Liver (tissue), 9 donors: Measurements from ENCODE around the gene ECHS1. TPM values are rescaled to one million over a fixed set of nuclear protein-coding genes. Genes with fewer than 3 reads are reported as not detected.

ENCODE experiments used
- DNase-seq: peaks from one replicate; pipeline ENCODE4 v3.0.0-alpha.2; 2017; ENCODE audit warnings: low spot score
- H3K27ac ChIP-seq, 2 donors: one replicate each; pipeline ENCODE4 v1.7.0; 2013; ENCODE audit warnings: inconsistent platforms in 2 of 2, low read length in 2 of 2, control low read depth in 1 of 2, low read depth in 1 of 2, mild to moderate bottlenecking in 1 of 2
- H3K27me3 ChIP-seq, 4 donors: one replicate each; pipeline versions ENCODE4 v1.6.1 to v1.7.0; 2013; ENCODE audit warnings: low read length in 3 of 4, inconsistent platforms in 1 of 4, mild to moderate bottlenecking in 1 of 4, moderate library complexity in 1 of 4; ENCODE audit not compliant: control insufficient read depth in 4 of 4, insufficient read depth in 4 of 4
- H3K36me3 ChIP-seq, 4 donors: one replicate each; pipeline versions ENCODE4 v1.6.1 to v1.7.0; 2013; ENCODE audit warnings: low read length in 3 of 4, mild to moderate bottlenecking in 3 of 4, low read depth in 1 of 4, moderate library complexity in 1 of 4; ENCODE audit not compliant: control insufficient read depth in 4 of 4, insufficient read depth in 3 of 4
- H3K4me1 ChIP-seq, 4 donors: one replicate each; pipeline versions ENCODE4 v1.6.1 to v1.7.0; 2013; ENCODE audit warnings: low read length in 3 of 4, mild to moderate bottlenecking in 3 of 4, moderate library complexity in 1 of 4; ENCODE audit not compliant: control insufficient read depth in 4 of 4, insufficient read depth in 4 of 4
- H3K4me3 ChIP-seq, 3 donors: one replicate each; pipeline versions ENCODE4 v1.6.1 to v1.7.0; 2013; ENCODE audit warnings: low read length in 3 of 3, control low read depth in 1 of 3, low read depth in 1 of 3, mild to moderate bottlenecking in 1 of 3
- H3K9ac ChIP-seq, 2 donors: one replicate each; pipeline ENCODE4 v1.7.0; 2013; ENCODE audit warnings: low read length in 2 of 2, mild to moderate bottlenecking in 2 of 2, moderate library complexity in 2 of 2, control low read depth in 1 of 2, low read depth in 1 of 2
- H3K9me3 ChIP-seq, 4 donors: one replicate each; pipeline versions ENCODE4 v1.6.1 to v1.7.0; 2013; ENCODE audit warnings: low read length in 3 of 4; ENCODE audit not compliant: control insufficient read depth in 4 of 4
- CTCF ChIP-seq: fragments of 150-350 bp; IDR thresholded peaks from 2 replicates; pipeline ENCODE4 v1.5.1; 2017; ENCODE audit warnings: improper control_type of control experiment, low read depth, low read length; ENCODE audit not compliant: missing input control
- EGR1 ChIP-seq, 2 donors: IDR thresholded peaks; 2 replicates each; pipeline ENCODE4 v1.6.1; 2016 to 2018; ENCODE audit warnings: antibody characterized with exemption in 2 of 2, low read depth in 2 of 2
- FOXA1 ChIP-seq: IDR thresholded peaks from 2 replicates; pipeline ENCODE4 v1.6.1; 2016; ENCODE audit warnings: antibody characterized with exemption
- FOXA2 ChIP-seq: IDR thresholded peaks from 2 replicates; pipeline ENCODE4 v1.6.1; 2016; ENCODE audit warnings: antibody characterized with exemption
- GABPA ChIP-seq, 2 donors: IDR thresholded peaks in 1 of 2; conservative IDR thresholded peaks in 1 of 2; 2 replicates each; pipeline ENCODE4 v1.6.1; 2016; ENCODE audit warnings: antibody characterized with exemption in 2 of 2, mild to moderate bottlenecking in 1 of 2, moderate library complexity in 1 of 2
- HNF4A ChIP-seq, 2 donors: conservative IDR thresholded peaks; 2 replicates each; pipeline ENCODE4 v1.6.1; 2016; ENCODE audit warnings: antibody characterized with exemption in 2 of 2, mild to moderate bottlenecking in 2 of 2
- HNF4G ChIP-seq: IDR thresholded peaks from 2 replicates; pipeline ENCODE4 v1.6.1; 2016; ENCODE audit warnings: antibody characterized with exemption
- JUND ChIP-seq, 2 donors: IDR thresholded peaks; 2 replicates each; pipeline ENCODE4 v1.6.1; 2016; ENCODE audit warnings: antibody characterized with exemption in 2 of 2
- NR2F2 ChIP-seq: IDR thresholded peaks from 2 replicates; pipeline ENCODE4 v1.6.1; 2016; ENCODE audit warnings: antibody characterized with exemption
- RAD21 ChIP-seq, 2 donors: IDR thresholded peaks; 2 replicates each; pipeline ENCODE4 v1.6.1; 2016; ENCODE audit warnings: antibody characterized with exemption in 2 of 2, mild to moderate bottlenecking in 2 of 2
- REST ChIP-seq: IDR thresholded peaks from 2 replicates; pipeline ENCODE4 v1.6.1; 2016; ENCODE audit warnings: antibody characterized with exemption, mild to moderate bottlenecking
- RXRA ChIP-seq, 2 donors: IDR thresholded peaks; 2 replicates each; pipeline ENCODE4 v1.6.1; 2017 to 2018; ENCODE audit warnings: antibody characterized with exemption in 2 of 2, mild to moderate bottlenecking in 1 of 2
- SP1 ChIP-seq: IDR thresholded peaks from 2 replicates; pipeline ENCODE4 v1.6.1; 2018; ENCODE audit warnings: antibody characterized with exemption, mild to moderate bottlenecking
- TAF1 ChIP-seq: conservative IDR thresholded peaks from 2 replicates; pipeline ENCODE4 v1.6.1; 2016; ENCODE audit warnings: antibody characterized with exemption, mild to moderate bottlenecking
- YY1 ChIP-seq: IDR thresholded peaks from 2 replicates; pipeline ENCODE4 v1.6.1; 2016; ENCODE audit warnings: antibody characterized with exemption, mild to moderate bottlenecking
- ZBTB33 ChIP-seq: IDR thresholded peaks from 2 replicates; pipeline ENCODE4 v1.6.1; 2016; ENCODE audit warnings: antibody characterized with exemption
- WGBS: extraction: QIAGEN DNeasy Blood & Tissue Kit; methylation state at CpG from one replicate; pipeline ENCODE4 v1.1.7; 2013; 5-methylcytosine and 5-hydroxymethylcytosine counted together
- polyA plus RNA-seq, 2 donors: library from polyadenylated mRNA; stranded (reverse) in 1 of 2; unstranded in 1 of 2; fragments of 200-250 nt in 1 of 2; fragments of >200 nt in 1 of 2; fragmentation: Nextera tagmentation in 1 of 2; extraction: Ambion mirVana in 1 of 2; gene quantifications; one replicate each; pipeline versions ENCODE4 v1.2.1 to v1.2.3, GENCODE V29; 2013 to 2015
- total RNA-seq, 2 donors: library from RNA; depleted of rRNA; stranded (reverse); fragments of >200 nt; gene quantifications; one replicate each; pipeline ENCODE4 v1.2.3, GENCODE V29; 2014
- TF ChIP-seq, protein P1 (sequence below): IDR thresholded peaks from 2 replicates; pipeline ENCODE4 v1.6.1; 2016; ENCODE audit warnings: antibody characterized with exemption
- TF ChIP-seq, protein P2 (sequence below): IDR thresholded peaks from 2 replicates; pipeline ENCODE4 v1.6.1; 2016; ENCODE audit warnings: antibody characterized with exemption
- donor health status: healthy.
- donor health status: healthy.
- donor health status: healthy.
- donor health status: healthy.
- donor health status: healthy.

ECHS1 gene
- total and polyA plus RNA-seq, 4 donors = 41.5 to 849 (median 354) TPM

GRCh38 chr10:133365461-133366129, 7.6 kb downstream of the ECHS1 start:
- Histone ChIP-seq H3K4me1 (peaks cover under 1 to 25% (median 16%) of the 10 kb centered on the region in 4 donors), H3K27ac (no peak overlapping the region), H3K27me3 (no peaks in the 10 kb centered on the region), H3K9me3 (no peaks in the 10 kb centered on the region), H3K9ac (no peak overlapping the region), H3K36me3 (peaks cover 35 to 74% (median 61%) of the 10 kb centered on the region in 4 donors), H3K4me3 (no peak overlapping the region)
- WGBS = 75% methylated on average over 13 of the region's 13 CpGs
- TF ChIP-seq GABPA (IDR thresholded peaks at IDR 0.05 in 1 of 2, conservative IDR thresholded peaks at IDR 0.05 in 1 of 2) (no peak), SP1 (no peak), NR2F2 (no peak), RXRA (IDR thresholded peaks at IDR 0.05) (no peak), EGR1 (IDR thresholded peaks at IDR 0.05; ENCODE audit: low read depth in 2 of 2) (no peak), CTCF (no peak), RAD21 (IDR thresholded peaks at IDR 0.05) (no peak), ZBTB33 (no peak), HNF4G (no peak), JUND (IDR thresholded peaks at IDR 0.05) (no peak), FOXA2 (no peak), FOXA1 (no peak), REST (no peak), YY1 (no peak), TAF1 (no peak), HNF4A (conservative IDR thresholded peaks at IDR 0.05) (no peak)
- TF ChIP-seq, protein P1, sequence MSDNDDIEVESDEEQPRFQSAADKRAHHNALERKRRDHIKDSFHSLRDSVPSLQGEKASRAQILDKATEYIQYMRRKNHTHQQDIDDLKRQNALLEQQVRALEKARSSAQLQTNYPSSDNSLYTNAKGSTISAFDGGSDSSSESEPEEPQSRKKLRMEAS = no peak
- TF ChIP-seq, protein P2, sequence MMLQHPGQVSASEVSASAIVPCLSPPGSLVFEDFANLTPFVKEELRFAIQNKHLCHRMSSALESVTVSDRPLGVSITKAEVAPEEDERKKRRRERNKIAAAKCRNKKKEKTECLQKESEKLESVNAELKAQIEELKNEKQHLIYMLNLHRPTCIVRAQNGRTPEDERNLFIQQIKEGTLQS = no peak
- DNase-seq = no peak
